Cardiac muscle cell (in vitro differentiated cells and primary cell): ENCODE results near the gene CLCN3. TPM values are rescaled to one million over a fixed set of nuclear protein-coding genes. Genes with fewer than 3 reads are reported as not detected.
A peak's percentile ranks its signal among the peaks of the same experiment; 100 is the strongest.

ENCODE experiments used
- DNase-seq, 2 donors: peaks; one replicate each; pipeline versions ENCODE4 v3.0.0 to v3.0.0-alpha.2; 2010 to 2017; ENCODE audit warnings: low read depth in 1 of 2, low spot score in 1 of 2
- H3K27ac ChIP-seq: fragments of 200-600 bp; sonication (generic); 2 replicates; pipeline ENCODE4 v1.5.1; 2016
- H3K27me3 ChIP-seq: fragments of 200-600 bp; sonication (generic); 2 replicates; pipeline ENCODE4 v1.6.0; 2016; ENCODE audit warnings: control low read depth
- H3K36me3 ChIP-seq: fragments of 200-600 bp; sonication (generic); 2 replicates; pipeline ENCODE4 v1.5.1; 2016; ENCODE audit warnings: control low read depth
- H3K4me1 ChIP-seq: fragments of 200-600 bp; sonication (generic); 2 replicates; pipeline ENCODE4 v1.8.1; 2017; ENCODE audit warnings: low read depth, mild to moderate bottlenecking, mixed run types
- H3K4me3 ChIP-seq: fragments of 200-600 bp; sonication (generic); 2 replicates; pipeline ENCODE4 v1.5.1; 2016; ENCODE audit warnings: mild to moderate bottlenecking
- H3K9me3 ChIP-seq: fragments of 200-600 bp; sonication (generic); 2 replicates; pipeline ENCODE4 v1.5.1; 2017; ENCODE audit warnings: low read depth, mild to moderate bottlenecking, control low read depth
- CTCF ChIP-seq: IDR thresholded peaks from 2 replicates; pipeline ENCODE4 v1.5.1; 2012; ENCODE audit warnings: low read depth, mild to moderate bottlenecking, low read length
- polyA plus RNA-seq: library from polyadenylated mRNA; unstranded; fragments of >200 nt; fragmentation: Nextera tagmentation; extraction: Ambion mirVana; gene quantifications from 2 replicates; pipeline ENCODE4 v1.2.1, GENCODE V29; 2016
- total RNA-seq: library from RNA; depleted of rRNA; stranded (reverse); fragments of >200 nt; gene quantifications from 2 replicates; pipeline ENCODE4 v1.2.3, GENCODE V29; 2016

The CLCN3 gene
- total and polyA plus RNA-seq, 2 experiments from 2014 or later = 22.4 to 48.7 TPM

DNA sequence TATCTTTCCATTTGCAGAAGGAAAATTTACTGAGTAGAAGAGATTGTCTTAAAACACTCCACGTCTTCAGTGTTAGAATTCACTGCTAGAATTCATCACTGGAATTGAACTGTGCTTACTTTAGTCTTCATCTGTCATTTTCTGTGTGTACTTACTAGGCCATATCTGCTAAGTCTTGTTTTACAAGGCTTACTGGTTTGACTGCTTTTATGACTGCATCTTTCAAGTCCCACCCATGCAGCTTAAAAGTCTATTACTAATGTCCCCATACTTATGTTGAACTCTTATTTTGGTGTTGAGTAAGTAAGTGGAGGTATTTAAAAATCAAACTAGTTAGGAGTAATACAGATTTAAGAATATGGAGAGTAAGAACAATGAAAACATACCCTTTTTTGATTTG, 14.6 kb downstream of the CLCN3 start:
- Histone ChIP-seq H3K36me3 (peaks cover 7% of the 10 kb centered on the region), H3K9me3 (no peaks in the 10 kb centered on the region), H3K27ac (peak overlapping the region; percentile 47), H3K27me3 (no peaks in the 10 kb centered on the region), H3K4me3 (no peak overlapping the region), H3K4me1 (peaks cover 6% of the 10 kb centered on the region)
- no peak for TF ChIP-seq CTCF
- DNase-seq = no peak

- Histone ChIP-seq H3K9me3 (no peaks in the 10 kb centered on the region), H3K4me1 (no peaks in the 10 kb centered on the region), H3K36me3 (peaks cover 12% of the 10 kb centered on the region), H3K4me3 (no peak overlapping the region), H3K27me3 (no peaks in the 10 kb centered on the region), H3K27ac (peak overlapping the region; percentile 57)
- DNase-seq = peak in 1 of 2 donors; percentile 68
- no peak for TF ChIP-seq CTCF
These were observed 20.0 kb downstream of the CLCN3 start for GRCh38 chr4:169640261-169640870.

DNA sequence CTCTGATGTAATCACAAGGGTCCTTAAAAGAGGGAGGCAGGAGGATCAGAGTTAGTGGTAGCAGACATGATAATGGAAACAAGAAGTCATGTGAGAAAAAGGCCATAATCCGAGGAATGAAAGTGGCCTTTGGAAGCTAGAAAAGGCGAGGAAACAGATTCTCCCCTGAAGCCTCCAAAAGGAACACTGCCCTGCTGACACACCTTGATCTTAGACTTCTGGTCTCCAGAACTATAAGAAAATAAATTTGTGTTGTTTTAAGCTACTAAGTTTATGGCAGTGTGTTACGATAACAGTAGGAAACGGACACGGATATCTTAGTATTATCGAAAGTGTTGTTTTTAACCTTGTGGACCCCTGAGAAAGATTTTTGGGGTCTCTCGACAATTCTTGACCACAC, 24.4 kb downstream of the CLCN3 start:
- DNase-seq = no peak
- no peak for TF ChIP-seq CTCF
- Histone ChIP-seq H3K27ac (no peak overlapping the region), H3K36me3 (peaks cover 6% of the 10 kb centered on the region), H3K4me1 (peaks cover 7% of the 10 kb centered on the region), H3K9me3 (no peaks in the 10 kb centered on the region), H3K27me3 (no peaks in the 10 kb centered on the region), H3K4me3 (no peak overlapping the region)

DNA sequence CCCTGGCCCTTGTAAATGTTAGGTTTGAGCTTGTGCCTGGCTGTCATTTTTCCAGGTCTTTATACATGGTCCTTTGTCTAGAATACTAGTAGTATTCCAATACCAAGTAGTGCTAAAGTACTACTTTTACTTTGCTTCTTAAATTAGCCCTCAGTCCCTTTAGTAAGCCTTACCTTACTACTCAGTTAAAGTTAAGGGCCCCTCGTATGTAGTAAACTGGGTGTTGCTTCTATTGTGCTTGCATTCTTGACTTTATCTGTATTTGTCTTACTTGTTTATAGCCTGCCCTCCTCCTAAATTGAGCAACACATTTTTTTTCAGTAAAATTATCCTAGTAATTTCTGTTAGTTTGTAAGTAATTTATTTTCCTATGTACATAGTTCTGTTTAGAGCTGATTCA, 25.2 kb downstream of the CLCN3 start:
- Histone ChIP-seq H3K27me3 (no peaks in the 10 kb centered on the region), H3K4me1 (peaks cover 16% of the 10 kb centered on the region), H3K9me3 (no peaks in the 10 kb centered on the region), H3K27ac (no peak overlapping the region), H3K36me3 (peaks cover 2% of the 10 kb centered on the region), H3K4me3 (no peak overlapping the region)
- TF ChIP-seq CTCF = no peak
- DNase-seq = no peak

DNA sequence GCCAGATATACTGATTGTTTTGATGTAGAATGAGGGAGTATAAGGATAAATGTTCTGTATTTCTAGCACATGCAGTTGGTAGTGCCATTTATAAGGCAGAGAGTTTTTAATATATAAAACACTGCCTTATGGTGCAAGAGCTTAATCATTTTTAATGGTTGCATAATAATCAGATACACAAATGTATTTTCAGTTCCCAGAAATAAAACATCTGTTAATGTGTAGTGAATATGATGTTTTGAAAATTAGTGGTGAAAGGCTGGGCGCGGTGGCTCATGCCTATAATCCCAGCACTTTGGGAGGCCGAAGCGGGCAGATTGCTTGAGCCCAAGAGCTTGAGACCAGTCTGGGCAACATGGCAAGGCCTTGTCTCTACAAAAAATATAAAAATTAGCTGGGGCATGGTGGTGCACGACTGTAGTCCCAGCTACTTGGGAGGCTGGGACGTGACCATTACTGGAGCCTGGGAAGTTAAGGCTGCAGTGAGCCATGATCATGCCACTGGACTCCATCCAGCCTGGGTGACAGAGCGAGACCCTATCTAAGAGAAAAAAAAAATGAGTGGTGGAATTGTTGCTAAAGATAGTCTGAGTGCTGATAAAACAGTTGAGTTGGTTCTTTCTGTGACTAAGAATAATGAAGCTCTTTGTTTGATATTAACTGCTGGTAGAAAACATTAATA, 29.3 kb downstream of the CLCN3 start:
- Histone ChIP-seq H3K27me3 (no peaks in the 10 kb centered on the region), H3K4me3 (no peak overlapping the region), H3K9me3 (no peaks in the 10 kb centered on the region), H3K36me3 (no peaks in the 10 kb centered on the region), H3K4me1 (peaks cover 26% of the 10 kb centered on the region), H3K27ac (peak overlapping the region; percentile 91)
- no peak for TF ChIP-seq CTCF
- peak; percentile 35 to 58 for DNase-seq
